PC-9 (cell line): Measurements from ENCODE around the gene NRM. TPM values are rescaled to one million over a fixed set of nuclear protein-coding genes. Genes with fewer than 3 reads are reported as not detected.

ENCODE experiments used
- BruUV-seq: library from RNA; stranded (reverse); fragments of 400-500 nt; replicated peaks from 2 replicates; lab custom pipeline; 2021; lab: Mats Ljungman, UMichigan
- CTCF ChIA-PET: fragments of 300-600 bp; sonication (Branson Sonifier 250); formaldehyde crosslinking; loops from one replicate; lab custom pipeline; 2022; ENCODE audit warnings: antibody characterized with exemption; lab: Charles Lee
- POLR2A ChIA-PET: fragments of 300-600 bp; sonication (Branson Sonifier 250); formaldehyde crosslinking; loops from one replicate; lab custom pipeline; 2022; ENCODE audit warnings: antibody characterized with exemption; ENCODE audit not compliant: unreplicated experiment; lab: Charles Lee
- DNase-seq, 2 experiments: peaks; one replicate each; pipeline versions ENCODE4 v3.0.0 to v3.0.0-alpha.2; 2015 to 2022; ENCODE audit warnings: mixed read lengths in 1 of 2
- H2AFZ ChIP-seq: fragments of 200-600 bp; sonication (generic); 2 replicates; pipeline ENCODE4 v1.8.1; 2017; ENCODE audit warnings: antibody characterized with exemption
- H3F3A ChIP-seq: fragments of 200-600 bp; sonication (generic); 2 replicates; pipeline ENCODE4 v1.8.1; 2017; ENCODE audit warnings: antibody characterized with exemption, mild to moderate bottlenecking, low read depth; ENCODE audit not compliant: insufficient read depth
- H3K27ac ChIP-seq: fragments of 200-600 bp; sonication (generic); 2 replicates; pipeline ENCODE4 v1.6.1; 2016; ENCODE audit warnings: mixed run types
- H3K27me3 ChIP-seq: fragments of 200-600 bp; sonication (generic); 2 replicates; pipeline ENCODE4 v1.6.1; 2016; ENCODE audit warnings: low read depth, mixed run types; ENCODE audit not compliant: insufficient read depth
- H3K36me3 ChIP-seq: fragments of 200-600 bp; sonication (generic); 2 replicates; pipeline ENCODE4 v1.6.1; 2016; ENCODE audit warnings: low read depth, mixed run types
- H3K4me1 ChIP-seq: fragments of 200-600 bp; sonication (generic); replicated peaks from 2 replicates; pipeline ENCODE4 v1.6.1; 2016; ENCODE audit warnings: mixed run types; ENCODE audit not compliant: insufficient read depth
- H3K4me2 ChIP-seq: fragments of 200-600 bp; sonication (generic); 2 replicates; pipeline ENCODE4 v1.6.1; 2017; ENCODE audit warnings: mixed run types
- H3K4me3 ChIP-seq: fragments of 200-600 bp; sonication (generic); 2 replicates; pipeline ENCODE4 v1.6.1; 2016; ENCODE audit warnings: mixed run types
- H3K79me2 ChIP-seq: fragments of 200-600 bp; sonication (generic); 2 replicates; pipeline ENCODE4 v1.6.1; 2017; ENCODE audit warnings: low read depth, mixed run types
- H3K9me2 ChIP-seq: fragments of 200-600 bp; sonication (generic); 2 replicates; pipeline ENCODE4 v1.8.1; 2017; ENCODE audit warnings: mild to moderate bottlenecking; ENCODE audit not compliant: insufficient read depth
- H3K9me3 ChIP-seq: fragments of 200-600 bp; sonication (generic); 2 replicates; pipeline ENCODE4 v1.8.1; 2016; ENCODE audit warnings: low read depth; ENCODE audit not compliant: insufficient read depth
- H4K20me1 ChIP-seq: fragments of 200-600 bp; sonication (generic); 2 replicates; pipeline ENCODE4 v1.8.1; 2017; ENCODE audit not compliant: insufficient read depth
- EZH2 ChIP-seq: fragments of 200-600 bp; sonication (generic); IDR thresholded peaks from 2 replicates; pipeline ENCODE4 v1.8.0; 2017; ENCODE audit warnings: antibody characterized with exemption, low read depth
- intact Hi-C: fragments of 100-400 bp; cut with micrococcal nuclease; formaldehyde crosslinking; loops from one replicate; pipeline ENCODE4 v1.10.0; 2022; ENCODE audit not compliant: unreplicated experiment
- total RNA-seq: library from RNA; stranded (reverse); gene quantifications from 2 replicates; pipeline ENCODE4 v1.2.3, GENCODE V29; 2021
- TF ChIP-seq, protein P1 (sequence below): fragments of 200-600 bp; sonication (generic); conservative IDR thresholded peaks from 2 replicates; pipeline ENCODE4 v1.6.1; 2017; ENCODE audit warnings: mixed run types, antibody characterized with exemption, mild to moderate bottlenecking, moderate library complexity

Gene NRM
- total RNA-seq, 1 experiment from 2014 or later = 38.3 TPM

DNA sequence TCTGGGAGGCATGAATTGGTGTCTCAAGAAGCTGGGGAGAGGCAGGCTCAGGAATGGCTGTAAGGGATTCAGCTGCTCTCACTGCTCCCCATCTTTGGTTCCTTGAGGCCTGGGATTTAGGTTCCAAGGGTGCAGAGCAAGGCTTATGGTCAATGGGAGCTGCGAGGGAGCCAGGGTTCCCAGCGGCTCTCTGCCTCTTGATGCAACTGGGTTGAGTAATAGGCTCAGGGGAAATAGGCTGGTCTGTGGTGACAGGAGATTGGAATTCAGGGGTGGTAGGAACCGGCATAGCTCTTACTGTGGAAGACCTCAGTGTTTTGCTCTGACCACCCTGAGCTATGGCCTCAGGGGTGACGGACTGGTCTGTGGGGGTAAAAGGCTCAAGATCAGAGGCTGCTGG is 13.0 kb upstream of the NRM start:
- ChIA-PET POLR2A (no interaction called here), CTCF (no interaction called here)
- Histone ChIP-seq H3K9me3 (no peaks in the 10 kb centered on the region), H3K27me3 (no peaks in the 10 kb centered on the region), H3K27ac (no peak overlapping the region), H3K79me2 (no peaks in the 10 kb centered on the region), H3K9me2 (no peaks in the 10 kb centered on the region), H3K4me1 (peaks cover 12% of the 10 kb centered on the region), H3F3A (peaks cover 14% of the 10 kb centered on the region; the same call in 1 of the 2 replicates), H2AFZ (no peak overlapping the region), H3K36me3 (no peaks in the 10 kb centered on the region), H4K20me1 (no peaks in the 10 kb centered on the region), H3K4me2 (no peak overlapping the region), H3K4me3 (no peak overlapping the region)
- no peak for TF ChIP-seq EZH2
- TF ChIP-seq, protein P1, sequence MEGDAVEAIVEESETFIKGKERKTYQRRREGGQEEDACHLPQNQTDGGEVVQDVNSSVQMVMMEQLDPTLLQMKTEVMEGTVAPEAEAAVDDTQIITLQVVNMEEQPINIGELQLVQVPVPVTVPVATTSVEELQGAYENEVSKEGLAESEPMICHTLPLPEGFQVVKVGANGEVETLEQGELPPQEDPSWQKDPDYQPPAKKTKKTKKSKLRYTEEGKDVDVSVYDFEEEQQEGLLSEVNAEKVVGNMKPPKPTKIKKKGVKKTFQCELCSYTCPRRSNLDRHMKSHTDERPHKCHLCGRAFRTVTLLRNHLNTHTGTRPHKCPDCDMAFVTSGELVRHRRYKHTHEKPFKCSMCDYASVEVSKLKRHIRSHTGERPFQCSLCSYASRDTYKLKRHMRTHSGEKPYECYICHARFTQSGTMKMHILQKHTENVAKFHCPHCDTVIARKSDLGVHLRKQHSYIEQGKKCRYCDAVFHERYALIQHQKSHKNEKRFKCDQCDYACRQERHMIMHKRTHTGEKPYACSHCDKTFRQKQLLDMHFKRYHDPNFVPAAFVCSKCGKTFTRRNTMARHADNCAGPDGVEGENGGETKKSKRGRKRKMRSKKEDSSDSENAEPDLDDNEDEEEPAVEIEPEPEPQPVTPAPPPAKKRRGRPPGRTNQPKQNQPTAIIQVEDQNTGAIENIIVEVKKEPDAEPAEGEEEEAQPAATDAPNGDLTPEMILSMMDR = no peak
- no peak for DNase-seq
- no TSS peak for BruUV-seq
- intact Hi-C loops = no loop called here

- intact Hi-C loops = no loop called here
- Histone ChIP-seq H3K36me3 (no peaks in the 10 kb centered on the region), H3K4me1 (peaks cover 12% of the 10 kb centered on the region), H3K27me3 (no peaks in the 10 kb centered on the region), H3K27ac (no peak overlapping the region), H2AFZ (no peak overlapping the region), H4K20me1 (no peaks in the 10 kb centered on the region), H3K4me2 (no peak overlapping the region), H3K4me3 (no peak overlapping the region), H3K9me3 (no peaks in the 10 kb centered on the region), H3K79me2 (no peaks in the 10 kb centered on the region), H3K9me2 (no peaks in the 10 kb centered on the region), H3F3A (peaks cover 11% of the 10 kb centered on the region; the same call in 1 of the 2 replicates)
- POLR2A ChIA-PET = interaction anchor here (0.6 kb wide), 1 partner anchor 12 kb away, joined by 4 read pairs; the partner anchor contains the start of gene NRM
- no peak for DNase-seq
- CTCF ChIA-PET = interaction anchor here (0.6 kb wide), 1 partner anchor 167 kb away, joined by 3 read pairs; no protein-coding TSS in a partner anchor
- TF ChIP-seq, protein P1 = no peak
- no peak for TF ChIP-seq EZH2
- BruUV-seq = no TSS peak
Measured at GRCh38 chr6:30703011-30703410, 12.2 kb upstream of the NRM start.

- peaks cover 6% of the 10 kb centered on the region; the same call in 1 of the 2 replicates for H3K4me1 ChIP-seq
- H3K27me3 ChIP-seq = no peaks in the 10 kb centered on the region
- H3K4me3 ChIP-seq = no peak overlapping the region
- H3K27ac ChIP-seq = no peak overlapping the region
- no TSS peak for BruUV-seq
- no peaks in the 10 kb centered on the region for H3K9me3 ChIP-seq
- intact Hi-C loops = no loop called here
- no peaks in the 10 kb centered on the region for H3K9me2 ChIP-seq
- H3F3A ChIP-seq = peaks cover 20% of the 10 kb centered on the region; the same call in 1 of the 2 replicates
- no peak overlapping the region for H3K4me2 ChIP-seq
- no peaks in the 10 kb centered on the region for H3K79me2 ChIP-seq
- POLR2A ChIA-PET = no interaction called here
- no peak overlapping the region for H2AFZ ChIP-seq
- no peaks in the 10 kb centered on the region for H4K20me1 ChIP-seq
- DNase-seq = no peak
- H3K36me3 ChIP-seq = no peaks in the 10 kb centered on the region
- no peak for TF ChIP-seq EZH2
- CTCF ChIA-PET = interaction anchor here (0.6 kb wide), 1 partner anchor 112 kb away, joined by 3 read pairs; no protein-coding TSS in a partner anchor
Measured at GRCh38 chr6:30700340-30700739, 9.6 kb upstream of the NRM start.
